Measurements from ENCODE around the gene CERS6. TPM values are rescaled to one million over a fixed set of nuclear protein-coding genes. Genes with fewer than 3 reads are reported as not detected.
A peak's percentile ranks its signal among the peaks of the same experiment; 100 is the strongest.

The CERS6 gene
- total RNA-seq, 1 experiment from 2014 or later, result 12.4 TPM

GRCh38 chr2:168710754-168711467, 254.8 kb downstream of the CERS6 start:
- H3K9me3 ChIP-seq, result no peaks in the 10 kb centered on the region
- DNase-seq, result no peak
- H3K27me3 ChIP-seq, result no peaks in the 10 kb centered on the region
- H3K36me3 ChIP-seq, result no peaks in the 10 kb centered on the region
- H3K4me3 ChIP-seq, result no peak overlapping the region

DNA sequence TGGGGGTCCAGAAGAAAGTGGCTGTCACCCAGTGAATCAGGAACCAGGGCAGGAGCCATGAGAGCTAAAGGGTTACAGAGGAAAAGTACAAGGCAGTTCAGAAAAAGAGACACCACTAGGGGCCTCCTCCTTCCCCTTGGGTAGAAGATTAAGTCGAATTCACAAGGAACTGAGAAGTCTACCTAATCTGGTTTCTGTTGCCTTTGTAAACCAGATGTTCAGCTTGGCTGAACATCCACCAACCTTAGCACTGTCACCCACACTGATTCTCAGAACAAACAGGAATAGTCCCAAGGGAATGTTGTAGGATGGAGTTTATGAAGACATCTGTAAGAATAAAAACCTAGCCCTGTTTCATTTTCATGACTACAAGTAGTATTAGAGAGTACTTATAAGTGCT, 256.0 kb downstream of the CERS6 start:
- DNase-seq, result no peak

GRCh38 chr2:168713325-168713724, 257.3 kb downstream of the CERS6 start:
- no peaks in the 10 kb centered on the region for H3K9me3 ChIP-seq
- no peak overlapping the region for H3K4me3 ChIP-seq
- no peaks in the 10 kb centered on the region for H3K36me3 ChIP-seq
- no peaks in the 10 kb centered on the region for H3K27me3 ChIP-seq
- DNase-seq, result no peak

More for the DNA sequence above, 256.0 kb downstream of the CERS6 start:
- H3K36me3 ChIP-seq, result no peaks in the 10 kb centered on the region
- H3K4me3 ChIP-seq, result no peak overlapping the region
- no peaks in the 10 kb centered on the region for H3K9me3 ChIP-seq
- no peaks in the 10 kb centered on the region for H3K27me3 ChIP-seq

GRCh38 chr2:168715849-168716248, 259.8 kb downstream of the CERS6 start:
- Histone ChIP-seq H3K9me3 (no peaks in the 10 kb centered on the region), H3K36me3 (no peaks in the 10 kb centered on the region), H3K4me3 (no peak overlapping the region), H3K27me3 (no peaks in the 10 kb centered on the region)
- no peak for DNase-seq

- H3K27me3 ChIP-seq, result no peaks in the 10 kb centered on the region
- no peak overlapping the region for H3K4me3 ChIP-seq
- H3K9me3 ChIP-seq, result no peaks in the 10 kb centered on the region
- no peaks in the 10 kb centered on the region for H3K36me3 ChIP-seq
- no peak for DNase-seq
Measured at GRCh38 chr2:168716839-168717238, 260.8 kb downstream of the CERS6 start.

- no peaks in the 10 kb centered on the region for H3K36me3 ChIP-seq
- no peaks in the 10 kb centered on the region for H3K9me3 ChIP-seq
- no peaks in the 10 kb centered on the region for H3K27me3 ChIP-seq
- no peak overlapping the region for H3K4me3 ChIP-seq
- DNase-seq, result no peak
Measured at GRCh38 chr2:168717790-168718502, 261.9 kb downstream of the CERS6 start.

DNA sequence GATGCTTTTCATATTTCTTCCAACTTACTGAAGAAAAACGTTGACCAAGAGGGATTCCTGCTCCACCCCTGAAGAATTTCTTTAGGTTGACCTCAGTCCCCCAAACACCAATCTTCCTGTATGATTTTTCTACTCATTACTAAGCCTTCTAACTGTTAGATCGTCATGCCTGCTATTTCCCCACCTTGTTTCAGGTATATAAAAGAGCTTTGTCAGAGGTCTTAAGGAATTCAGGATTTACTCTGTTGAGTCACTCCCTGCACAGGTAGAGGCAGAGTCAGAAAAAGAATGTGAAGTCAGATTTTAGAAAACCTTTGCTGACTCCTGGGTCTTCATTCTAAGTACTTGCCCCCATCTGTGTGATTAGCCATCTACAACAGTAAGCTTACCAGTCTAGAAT, 262.6 kb downstream of the CERS6 start:
- H3K27me3 ChIP-seq, result no peaks in the 10 kb centered on the region
- no peak for DNase-seq
- H3K9me3 ChIP-seq, result no peaks in the 10 kb centered on the region
- no peak overlapping the region for H3K4me3 ChIP-seq
- H3K36me3 ChIP-seq, result no peaks in the 10 kb centered on the region

DNA sequence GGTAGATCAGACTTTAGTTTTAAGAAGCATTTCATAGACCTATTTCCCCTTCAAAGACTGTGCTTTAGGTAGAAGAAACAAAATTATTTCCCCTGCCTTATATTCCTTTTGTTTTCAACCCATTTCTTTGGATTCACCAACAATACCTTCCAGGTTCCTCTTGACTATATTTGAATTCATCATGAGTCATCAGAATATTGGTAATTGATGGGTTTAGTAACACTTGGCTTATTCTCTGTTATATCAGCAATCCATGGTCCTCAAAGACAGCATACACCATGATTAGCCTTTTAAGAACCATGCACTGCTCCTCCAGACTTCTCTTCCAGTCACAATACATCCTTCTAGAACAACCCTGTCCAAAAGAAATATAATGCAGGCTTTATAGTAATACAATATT, 263.4 kb downstream of the CERS6 start:
- Histone ChIP-seq H3K27me3 (no peaks in the 10 kb centered on the region), H3K4me3 (no peak overlapping the region)

GRCh38 chr2:168722592-168722991, 266.5 kb downstream of the CERS6 start:
- Histone ChIP-seq H3K27me3 (no peaks in the 10 kb centered on the region), H3K9me3 (no peaks in the 10 kb centered on the region), H3K36me3 (no peaks in the 10 kb centered on the region), H3K4me3 (no peak overlapping the region)
- peak; percentile 47 for DNase-seq

More for the DNA sequence above, 263.4 kb downstream of the CERS6 start:
- H3K9me3 ChIP-seq, result no peaks in the 10 kb centered on the region
- no peak for DNase-seq
- H3K36me3 ChIP-seq, result no peaks in the 10 kb centered on the region

DNA sequence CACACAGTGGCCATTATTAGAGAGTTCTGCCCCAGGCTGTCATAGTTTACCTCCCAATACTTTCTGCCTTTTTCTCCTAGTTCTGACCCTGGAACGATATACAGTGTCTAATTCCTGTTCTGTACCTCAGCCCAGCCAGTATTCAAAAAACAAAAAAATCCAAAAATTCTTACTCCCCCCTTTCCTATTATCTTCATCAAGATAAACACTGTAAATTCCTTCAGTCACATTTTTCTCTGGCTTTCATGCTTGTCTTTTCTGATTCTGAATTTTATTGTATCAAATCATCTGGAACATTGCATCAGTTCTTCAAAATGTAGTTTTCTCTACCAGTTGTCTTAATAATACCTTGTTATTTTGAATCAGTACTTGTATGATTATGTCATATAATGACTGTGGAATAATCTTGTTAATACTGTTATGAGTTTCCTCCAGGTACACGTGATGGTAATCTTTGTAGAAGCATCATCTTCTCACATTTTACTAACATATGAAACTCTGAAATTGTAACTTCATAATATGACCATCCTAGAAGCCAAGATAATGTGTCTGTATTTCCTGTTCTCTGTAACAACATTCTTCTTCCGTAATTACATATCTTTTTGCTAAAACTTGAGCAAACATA, 267.3 kb downstream of the CERS6 start:
- H3K4me3 ChIP-seq, result no peak overlapping the region
- H3K27me3 ChIP-seq, result no peaks in the 10 kb centered on the region
- no peaks in the 10 kb centered on the region for H3K36me3 ChIP-seq
- H3K9me3 ChIP-seq, result no peaks in the 10 kb centered on the region
- DNase-seq, result no peak

GRCh38 chr2:168726375-168726774, 270.3 kb downstream of the CERS6 start:
- H3K36me3 ChIP-seq, result no peaks in the 10 kb centered on the region

DNA sequence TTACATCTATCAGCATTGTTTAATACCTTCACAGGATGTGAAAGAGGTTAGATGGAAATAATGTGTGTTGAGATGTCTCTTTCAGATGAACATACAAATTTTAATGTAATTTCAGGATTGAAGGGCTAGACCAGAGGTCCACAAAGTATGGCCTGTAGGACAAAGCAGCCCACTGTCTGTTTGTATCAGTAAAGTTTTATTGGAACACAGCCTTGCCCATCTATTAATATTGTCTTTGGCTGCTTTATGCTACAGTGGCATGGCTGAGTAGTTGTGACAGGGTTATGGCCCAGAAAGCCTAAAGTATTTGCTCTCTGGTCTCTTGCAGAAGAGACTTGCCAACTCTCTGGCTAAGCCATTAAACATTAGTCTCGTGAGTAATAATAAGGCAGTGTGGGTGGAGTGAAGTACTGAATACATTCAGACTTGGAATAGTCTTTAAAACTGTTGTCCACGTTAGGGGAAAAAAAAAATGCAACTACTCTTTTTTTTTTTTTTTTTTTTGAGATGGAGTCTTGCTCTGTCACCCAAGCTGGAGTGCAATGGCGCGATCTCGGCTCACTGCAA, 271.9 kb downstream of the CERS6 start:
- no peak overlapping the region for H3K4me3 ChIP-seq
- peak; percentile 11 for DNase-seq
- no peaks in the 10 kb centered on the region for H3K27me3 ChIP-seq
- H3K9me3 ChIP-seq, result no peaks in the 10 kb centered on the region
- H3K36me3 ChIP-seq, result no peaks in the 10 kb centered on the region

More at GRCh38 chr2:168726375-168726774, 270.3 kb downstream of the CERS6 start:
- no peak for DNase-seq
- no peaks in the 10 kb centered on the region for H3K27me3 ChIP-seq
- no peak overlapping the region for H3K4me3 ChIP-seq
- no peaks in the 10 kb centered on the region for H3K9me3 ChIP-seq

- Histone ChIP-seq H3K36me3 (no peaks in the 10 kb centered on the region), H3K9me3 (no peaks in the 10 kb centered on the region), H3K27me3 (no peaks in the 10 kb centered on the region), H3K4me3 (no peak overlapping the region)
- no peak for DNase-seq
Measured at GRCh38 chr2:168729455-168729854, 273.4 kb downstream of the CERS6 start.

DNA sequence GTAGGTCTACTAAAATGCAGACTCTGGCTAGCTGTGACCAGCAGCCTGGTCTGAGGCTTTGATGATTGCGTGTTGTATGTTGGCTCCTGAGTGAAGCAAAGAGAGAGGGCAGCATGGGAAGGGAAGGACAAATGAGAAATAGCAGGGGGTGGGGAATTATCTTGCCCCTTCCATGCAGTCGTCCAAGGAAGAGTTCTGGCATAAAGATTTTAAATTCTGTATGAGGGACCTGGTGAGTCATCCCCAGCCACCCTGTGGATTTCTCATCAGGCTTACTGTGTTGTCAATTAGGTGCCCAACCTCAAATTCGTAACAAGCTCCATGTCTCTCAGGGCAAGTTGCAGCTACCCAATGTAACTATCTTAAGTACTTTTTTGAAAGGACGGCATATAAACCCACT, 274.3 kb downstream of the CERS6 start:
- no peaks in the 10 kb centered on the region for H3K36me3 ChIP-seq
- H3K27me3 ChIP-seq, result no peaks in the 10 kb centered on the region
- H3K9me3 ChIP-seq, result no peaks in the 10 kb centered on the region
- DNase-seq, result peak; percentile 33
- no peak overlapping the region for H3K4me3 ChIP-seq

- no peaks in the 10 kb centered on the region for H3K27me3 ChIP-seq
- H3K9me3 ChIP-seq, result no peaks in the 10 kb centered on the region
- no peak overlapping the region for H3K4me3 ChIP-seq
- no peak for DNase-seq
- H3K36me3 ChIP-seq, result no peaks in the 10 kb centered on the region
Measured at GRCh38 chr2:168731002-168731401, 274.9 kb downstream of the CERS6 start.

DNA sequence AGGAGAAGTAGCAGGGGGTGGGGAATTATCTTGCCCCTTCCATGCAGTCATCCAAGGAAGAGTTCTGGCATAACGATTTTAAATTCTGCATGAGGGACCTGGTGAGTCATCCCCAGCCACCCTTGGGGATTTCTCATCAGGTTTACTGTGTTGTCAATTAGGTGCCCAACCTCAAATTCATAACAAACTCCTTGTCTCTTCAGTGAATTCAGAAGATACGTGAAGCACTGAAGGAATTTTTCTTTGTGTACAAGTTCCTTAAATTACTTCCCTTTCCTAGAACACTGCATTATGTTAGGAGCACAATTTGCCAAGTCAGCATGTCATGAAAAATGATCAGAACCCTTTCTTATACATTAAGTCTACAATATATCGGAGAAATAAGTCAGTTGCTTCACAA, 275.5 kb downstream of the CERS6 start:
- H3K4me3 ChIP-seq, result no peak overlapping the region
- H3K9me3 ChIP-seq, result no peaks in the 10 kb centered on the region
- no peaks in the 10 kb centered on the region for H3K36me3 ChIP-seq
- no peaks in the 10 kb centered on the region for H3K27me3 ChIP-seq
- no peak for DNase-seq

- Histone ChIP-seq H3K9me3 (no peaks in the 10 kb centered on the region), H3K4me3 (no peak overlapping the region), H3K27me3 (no peaks in the 10 kb centered on the region), H3K36me3 (no peaks in the 10 kb centered on the region)
- DNase-seq, result no peak
Measured at GRCh38 chr2:168732100-168732499, 276.0 kb downstream of the CERS6 start.

Data from MG63 (cell line).